ENCODE data around the gene NAV2.

The NAV2 gene

DNA sequence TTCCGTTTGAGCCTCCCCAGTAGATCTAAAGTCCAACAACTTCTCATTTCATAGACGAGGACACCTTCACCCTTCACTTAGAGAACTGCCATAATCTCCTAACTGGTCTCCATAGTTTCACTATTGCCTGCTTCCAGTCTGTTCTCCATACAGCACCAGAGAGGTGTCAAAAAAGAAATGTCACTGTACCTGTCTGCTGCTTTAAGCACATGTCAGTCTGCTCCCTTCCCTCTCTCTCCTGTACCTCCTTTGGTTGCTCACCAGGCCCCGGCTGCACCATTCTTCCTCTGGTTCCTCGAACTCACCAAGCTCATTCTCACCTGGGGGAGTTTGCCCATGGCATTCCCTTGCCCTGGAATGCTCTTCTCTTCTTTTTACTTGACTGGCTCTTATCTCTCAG, 75.8 kb downstream of the NAV2 start:
- no peak for DNase-seq

DNA sequence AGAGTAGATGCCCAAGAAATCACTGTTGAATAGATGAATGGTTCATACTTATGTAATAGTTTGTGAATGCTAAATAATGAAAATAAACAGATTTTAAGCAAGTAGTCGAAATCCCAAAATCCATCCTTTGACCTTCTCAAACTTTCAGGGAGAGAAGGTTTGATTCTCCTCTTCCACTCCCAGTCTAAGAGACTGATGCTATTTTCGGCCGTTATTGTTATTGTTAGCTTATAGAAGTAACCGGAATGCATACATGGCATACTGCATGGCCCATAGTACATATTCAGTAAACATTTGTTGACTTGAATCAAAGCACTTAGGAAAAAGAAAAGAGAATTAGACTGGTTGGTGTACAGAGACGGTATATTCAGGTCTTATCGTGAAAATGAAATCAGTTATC, 76.6 kb downstream of the NAV2 start:
- DNase-seq, result no peak

DNA sequence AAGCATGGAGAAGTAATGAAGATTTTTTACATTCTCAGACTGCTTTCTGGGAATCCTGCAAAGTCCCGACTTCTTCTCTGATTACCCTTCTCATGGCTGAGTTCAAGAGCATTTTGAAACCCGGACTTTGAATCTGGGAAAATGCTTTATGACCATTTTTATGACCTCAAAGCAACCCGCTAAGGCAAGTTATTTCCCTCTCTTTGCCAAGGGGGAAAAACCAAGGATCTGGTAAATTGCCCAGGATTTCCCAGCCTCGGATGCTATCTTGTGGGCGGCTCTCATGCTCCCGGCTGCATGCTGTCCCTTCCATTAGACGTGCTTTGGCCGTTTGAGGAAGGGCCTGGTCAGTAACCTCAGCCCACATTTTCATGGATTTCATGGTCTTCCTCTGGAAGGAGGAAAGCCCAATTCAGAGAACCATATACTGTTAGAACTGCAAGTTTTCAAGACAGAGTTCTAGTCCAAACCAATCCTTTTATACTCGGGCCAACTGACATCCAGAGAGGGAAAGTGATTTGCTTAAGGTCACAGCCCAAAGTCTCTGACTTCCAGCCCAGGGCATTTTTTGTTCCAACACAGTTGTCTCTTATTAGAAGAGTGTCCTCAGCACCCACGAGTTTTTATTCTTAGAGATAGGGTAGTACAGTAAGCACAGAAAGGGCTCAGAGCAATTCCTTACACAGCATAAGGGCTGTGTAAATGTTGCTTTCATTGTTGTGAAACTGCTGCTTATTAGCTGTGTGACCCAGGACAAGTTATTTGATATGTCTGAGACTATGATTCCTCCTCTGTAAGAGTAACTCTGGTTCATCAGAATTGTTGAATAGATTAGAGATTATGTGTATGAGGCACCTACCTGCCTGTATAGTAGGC, 77.4 kb downstream of the NAV2 start:
- DNase-seq, result no peak

DNA sequence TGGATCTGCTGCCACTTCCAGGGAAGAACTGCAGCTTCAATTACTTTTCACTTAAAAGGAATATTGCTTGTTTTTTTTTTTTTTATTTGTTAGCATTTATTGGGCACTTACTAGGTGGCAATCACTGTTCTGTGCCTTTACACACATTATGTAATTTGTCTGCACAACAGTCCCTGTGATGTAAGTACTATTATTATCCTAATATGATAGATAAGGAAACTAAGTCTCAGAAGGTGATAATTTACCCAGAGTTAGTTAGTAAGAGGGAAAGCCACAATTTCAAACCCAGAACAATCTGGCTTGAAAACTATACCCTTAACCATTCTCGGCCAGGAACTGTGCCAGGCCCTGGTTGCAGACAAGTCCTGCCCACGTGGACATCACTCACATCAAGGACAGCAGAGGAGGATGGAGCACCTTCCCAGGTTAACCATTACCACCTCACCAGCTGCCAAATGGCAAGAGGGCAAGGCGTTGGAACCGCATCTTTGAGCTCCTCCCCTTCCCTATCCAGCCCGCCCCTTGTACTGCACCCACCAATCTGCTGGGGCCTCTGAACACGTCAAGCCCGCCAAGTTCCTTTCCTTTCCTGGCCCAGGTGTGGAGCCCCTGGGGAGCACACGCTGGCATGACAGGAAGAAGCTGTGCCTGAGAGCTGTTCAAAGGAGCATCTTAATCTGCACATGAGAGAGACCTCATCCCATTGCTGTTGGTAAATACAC, 78.4 kb downstream of the NAV2 start:
- DNase-seq, result no peak

DNA sequence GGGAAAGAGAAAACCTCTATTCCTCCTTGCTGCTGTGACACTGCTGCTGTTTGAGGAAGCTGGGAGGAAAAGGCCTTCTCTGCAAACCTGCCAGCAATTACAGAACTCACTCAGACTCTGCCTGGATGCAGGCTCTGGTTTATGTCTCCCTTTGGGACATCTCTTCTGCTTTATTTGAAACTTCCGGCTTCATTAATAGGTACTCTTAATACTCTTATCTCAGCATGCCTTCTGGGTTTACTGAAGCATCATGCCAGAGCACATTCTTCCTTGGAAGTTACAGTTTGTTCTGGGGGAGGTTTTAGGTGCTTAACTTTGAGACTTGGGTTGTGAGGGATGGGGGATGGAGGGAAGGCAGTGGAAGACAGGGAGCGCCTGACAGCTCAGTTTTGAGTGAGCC, 79.9 kb downstream of the NAV2 start:
- no peak for DNase-seq

DNA sequence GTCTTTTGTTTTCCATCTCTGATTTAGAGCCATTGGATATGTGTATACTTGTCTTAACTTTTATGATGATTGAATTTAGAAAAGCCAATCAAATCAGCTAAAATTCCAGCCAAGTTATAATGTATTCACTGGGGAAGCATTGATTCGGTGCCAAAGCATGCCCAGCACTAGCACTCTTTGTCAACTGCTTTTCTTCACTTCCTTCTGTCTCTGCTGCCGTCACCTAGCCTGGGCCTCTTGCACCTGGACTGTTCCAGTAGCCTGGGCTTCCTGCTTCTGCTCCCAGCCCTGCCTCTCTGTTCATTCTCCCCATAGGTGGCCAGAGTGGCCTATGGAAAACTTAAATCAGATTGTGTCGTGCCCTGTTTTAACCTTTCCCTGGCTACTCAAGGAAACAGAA, 80.7 kb downstream of the NAV2 start:
- no peak for DNase-seq

DNA sequence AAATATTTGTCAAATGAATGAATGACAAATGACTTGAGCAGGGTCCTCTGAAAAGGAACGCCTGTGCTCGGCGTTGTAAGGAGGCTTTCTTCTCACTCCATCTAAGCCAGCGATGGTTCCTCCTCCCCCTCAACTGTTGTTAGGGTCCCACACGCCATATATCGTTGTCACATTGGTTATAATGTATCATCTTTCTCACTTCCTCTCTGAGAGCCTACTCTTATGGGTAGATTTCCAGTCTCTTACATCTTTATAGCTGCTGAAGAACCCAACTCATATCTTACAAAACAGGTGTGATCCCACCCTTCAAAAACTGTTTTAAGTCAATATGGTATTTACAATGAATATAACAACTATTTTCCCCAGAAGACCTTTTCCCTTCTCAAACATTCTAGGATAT, 81.5 kb downstream of the NAV2 start:
- DNase-seq, result no peak

DNA sequence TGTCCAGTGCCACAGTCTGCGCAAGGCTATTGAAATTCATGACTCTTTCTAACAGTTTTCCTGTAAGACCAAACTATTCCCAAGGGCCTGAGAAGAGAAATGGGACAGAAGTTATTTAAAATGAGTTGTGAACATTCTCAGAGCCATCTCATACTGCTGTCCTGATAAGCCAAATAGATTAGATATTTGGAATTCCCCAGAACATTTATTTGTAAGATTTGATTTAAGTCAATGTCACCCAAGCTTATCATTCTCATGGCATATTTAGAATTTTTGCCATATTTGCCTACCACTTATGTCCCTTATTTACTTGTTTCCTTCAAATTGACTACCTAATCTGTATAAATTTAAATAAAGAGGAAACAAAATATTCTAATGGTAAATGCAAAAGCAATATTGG, 82.4 kb downstream of the NAV2 start:
- DNase-seq, result no peak

DNA sequence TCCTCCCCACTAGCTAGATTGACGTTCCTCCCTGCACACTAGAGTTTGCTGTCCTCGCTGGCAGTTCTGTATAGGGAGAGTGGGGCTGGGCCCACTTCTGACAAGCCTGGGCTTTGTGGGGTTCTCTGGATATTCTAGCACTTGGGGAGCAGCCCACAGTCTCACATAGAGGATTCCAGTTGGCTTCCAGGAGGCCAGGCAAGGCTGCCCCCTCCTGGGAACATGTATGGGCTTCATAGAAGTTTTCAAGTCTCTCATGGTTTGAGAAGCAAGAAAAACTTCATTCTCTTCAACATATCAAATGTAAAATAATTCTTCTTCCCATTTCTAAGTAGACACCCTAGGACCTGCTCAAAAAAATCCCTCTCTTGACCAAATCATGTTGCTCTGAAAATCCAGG, 87.5 kb downstream of the NAV2 start:
- DNase-seq, result no peak

DNA sequence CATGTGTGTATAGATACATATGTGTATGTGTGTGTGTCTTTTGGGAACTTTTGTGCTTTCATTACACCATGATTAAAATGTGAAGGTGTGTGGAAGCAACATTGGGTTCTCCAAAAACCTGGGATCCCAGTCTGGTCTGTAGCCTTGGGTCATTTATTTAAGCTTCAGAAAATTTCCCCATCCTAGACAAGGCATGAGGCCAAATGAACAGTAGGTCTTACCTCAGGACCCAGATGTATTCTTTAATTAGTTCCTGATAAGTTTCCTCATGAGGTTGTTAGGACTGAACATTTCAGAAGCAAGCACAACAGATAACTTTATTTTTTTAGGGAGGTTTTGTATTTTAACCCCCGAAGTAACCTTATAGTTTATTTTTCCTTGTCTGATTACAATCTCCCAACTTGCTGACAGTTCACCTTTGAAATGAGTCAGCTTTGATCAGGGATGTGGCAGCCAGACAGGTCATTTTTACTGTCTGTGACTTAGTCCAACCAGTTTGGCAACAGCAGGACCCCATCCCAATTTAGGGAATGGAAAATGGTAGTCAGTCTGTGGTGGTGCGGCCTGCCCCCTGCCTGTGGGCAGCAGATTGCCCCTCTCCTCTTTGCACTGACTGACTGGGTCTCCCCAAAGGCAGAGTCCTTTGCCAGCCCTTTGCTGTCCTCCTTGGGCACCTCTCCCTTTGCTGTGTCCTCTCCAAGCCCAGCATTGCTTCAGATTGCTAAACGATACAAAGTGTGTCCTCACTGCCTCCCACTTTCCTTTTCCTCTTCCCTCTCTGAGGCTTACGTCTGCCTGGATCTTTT, 88.3 kb downstream of the NAV2 start:
- no peak for DNase-seq

DNA sequence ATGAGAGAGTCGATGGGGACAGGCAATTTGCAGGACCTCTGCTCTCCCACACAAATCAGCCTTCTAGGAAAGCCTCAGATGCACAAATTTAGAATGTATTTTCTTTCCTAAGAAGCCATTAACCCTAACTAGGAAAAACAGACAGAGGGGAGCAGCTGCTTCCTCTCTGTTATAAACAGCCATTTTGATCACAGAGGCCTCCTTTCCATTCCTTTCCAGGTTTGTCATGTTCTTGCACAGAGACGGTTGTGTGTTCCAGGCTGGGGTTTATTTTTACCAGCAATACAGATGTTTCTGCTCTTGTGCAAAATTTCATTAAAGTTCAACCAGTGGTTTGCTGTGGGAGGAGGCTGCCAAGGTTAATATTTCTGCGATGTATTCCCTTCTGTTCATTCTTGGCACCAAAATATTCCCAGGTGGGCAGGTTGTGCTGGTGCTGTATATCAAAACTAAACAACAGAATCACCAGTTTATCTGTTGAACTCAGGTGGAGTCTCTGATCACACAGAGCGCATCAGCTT, 90.2 kb downstream of the NAV2 start:
- DNase-seq, result no peak

DNA sequence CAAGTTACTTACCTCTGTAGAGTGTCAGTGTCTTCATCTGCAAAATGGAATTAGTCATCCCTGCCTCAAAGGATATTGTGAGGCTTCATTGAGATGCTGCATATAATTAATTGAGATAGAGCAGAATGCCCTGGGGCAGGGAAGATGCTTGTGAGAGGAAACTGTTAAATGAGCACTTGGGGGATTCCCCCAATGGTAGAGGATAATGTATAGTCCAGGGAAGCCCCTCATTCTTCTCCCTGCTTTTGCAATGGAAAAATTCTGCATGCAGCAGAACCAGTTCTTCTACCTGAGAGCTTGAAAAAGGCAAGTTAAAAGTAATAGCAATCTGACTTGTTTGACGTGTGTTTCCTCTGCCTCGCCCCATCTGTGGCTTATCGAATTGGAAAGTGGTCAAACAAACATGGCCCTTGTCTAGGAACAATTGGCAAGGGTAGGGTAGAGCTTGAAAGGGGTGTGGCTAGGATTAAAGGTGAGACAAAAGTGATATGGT, 90.9 kb downstream of the NAV2 start:
- no peak for DNase-seq

DNA sequence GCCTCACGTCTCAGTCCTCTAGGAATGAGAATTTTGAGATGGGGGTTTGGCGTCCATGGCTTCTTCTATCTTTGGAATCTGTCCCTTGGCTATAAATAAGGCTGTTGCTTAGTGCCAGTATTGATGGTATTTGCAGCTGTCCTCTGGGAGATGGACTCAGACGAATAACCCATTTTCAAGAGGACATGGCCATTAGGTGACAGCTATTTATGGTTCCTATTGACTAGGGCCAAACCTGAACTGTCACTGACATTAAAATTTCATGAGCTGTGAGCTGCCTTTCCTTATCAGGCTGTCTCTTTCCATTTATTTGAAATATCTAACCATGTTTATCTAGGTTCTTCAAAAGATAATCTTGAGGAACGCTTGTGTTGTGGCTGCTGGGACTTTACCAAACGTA, 92.7 kb downstream of the NAV2 start:
- no peak for DNase-seq

DNA sequence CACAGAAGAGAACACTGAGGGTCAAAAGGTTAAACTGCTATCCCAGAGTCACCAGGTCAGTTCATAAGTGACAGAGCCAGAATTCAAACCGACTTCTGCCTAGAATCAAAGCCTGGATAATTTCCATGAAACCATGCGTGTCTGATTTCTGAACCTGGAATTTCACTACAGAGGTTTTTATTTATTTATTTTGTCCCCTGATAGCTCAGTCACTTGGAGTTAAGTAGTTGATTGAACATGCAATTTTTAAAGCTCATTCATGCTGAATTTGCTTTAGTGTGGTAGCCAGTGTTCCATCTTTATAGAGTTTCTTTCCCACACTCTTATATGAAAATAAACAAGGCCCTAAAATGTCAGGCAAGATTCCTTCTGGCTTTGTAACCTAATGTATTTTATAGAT, 93.2 kb downstream of the NAV2 start:
- DNase-seq, result no peak

DNA sequence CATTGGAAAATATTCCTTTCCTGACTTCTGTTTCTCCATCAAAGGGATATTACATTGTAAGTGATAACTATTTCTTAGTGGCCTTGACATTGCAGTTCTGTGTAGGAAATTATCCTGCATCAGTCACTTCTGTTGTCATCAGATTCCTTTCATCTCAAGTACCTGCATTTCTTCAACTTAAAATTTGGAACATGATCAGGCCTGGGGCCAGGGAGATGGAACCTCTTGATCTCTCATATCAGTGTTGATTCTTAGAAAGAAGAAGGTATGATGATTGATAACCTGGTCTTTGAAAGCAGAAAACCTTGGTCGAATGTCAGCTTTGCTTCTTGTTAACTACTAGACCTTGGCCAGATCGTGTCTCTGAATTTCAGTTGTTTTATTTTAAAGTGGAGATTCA, 93.6 kb downstream of the NAV2 start:
- no peak for DNase-seq

DNA sequence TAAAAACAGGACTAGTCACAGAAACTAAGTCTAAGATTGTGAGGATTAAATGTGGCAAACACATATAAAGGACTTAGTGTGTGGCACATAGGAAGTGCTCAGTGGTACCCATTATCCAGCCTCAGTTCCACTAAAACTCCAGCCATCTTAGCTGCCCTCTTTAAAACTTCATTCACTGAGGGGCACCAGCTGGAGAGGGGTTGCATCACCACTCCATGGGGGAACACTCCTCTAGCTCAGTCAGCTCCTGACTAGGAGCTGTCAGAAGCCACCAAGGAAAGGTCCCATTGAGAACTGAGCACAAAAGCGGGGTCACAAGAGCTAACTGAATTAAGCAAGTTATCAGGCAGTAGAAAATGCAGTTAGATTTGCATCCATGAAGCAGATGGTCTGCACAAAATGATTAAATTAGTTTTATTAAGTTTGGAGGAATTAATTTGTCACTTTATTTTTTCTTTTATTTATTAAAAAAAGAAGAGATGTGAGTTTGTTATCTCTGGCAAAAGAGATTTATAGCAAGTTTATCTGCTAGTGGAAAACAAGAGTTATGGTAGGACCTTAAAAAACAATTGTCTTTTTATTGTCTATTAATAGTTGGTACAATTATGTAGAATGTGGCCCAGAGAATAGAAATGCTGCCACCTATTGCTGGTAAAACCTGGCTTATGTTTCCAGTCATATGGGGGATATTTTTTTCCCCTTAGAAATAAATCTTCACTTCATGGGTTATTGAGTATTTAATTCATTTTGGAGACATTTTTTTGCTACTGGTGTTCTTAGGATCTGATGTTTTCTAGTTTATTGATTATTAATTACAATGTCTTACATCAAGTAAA, 95.7 kb downstream of the NAV2 start:
- DNase-seq, result no peak

DNA sequence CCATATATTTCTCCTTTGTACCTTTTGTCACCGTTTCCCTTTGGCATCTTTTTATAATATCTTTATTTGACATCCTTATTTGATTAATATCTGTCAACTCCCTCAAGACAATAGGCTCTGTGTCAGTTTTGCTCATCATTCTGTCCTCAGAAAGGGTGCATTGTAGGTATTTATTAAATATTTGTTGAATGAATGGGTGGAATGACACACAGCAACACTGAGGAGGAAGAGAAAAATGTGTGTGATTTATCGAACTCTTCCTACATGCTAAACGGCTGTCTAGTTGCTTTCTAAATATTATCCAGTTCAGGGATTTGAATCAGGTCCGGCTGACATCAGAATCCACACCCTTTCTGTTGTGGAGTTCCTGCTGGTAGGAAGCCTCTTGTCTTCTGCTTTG, 98.2 kb downstream of the NAV2 start:
- DNase-seq, result no peak

DNA sequence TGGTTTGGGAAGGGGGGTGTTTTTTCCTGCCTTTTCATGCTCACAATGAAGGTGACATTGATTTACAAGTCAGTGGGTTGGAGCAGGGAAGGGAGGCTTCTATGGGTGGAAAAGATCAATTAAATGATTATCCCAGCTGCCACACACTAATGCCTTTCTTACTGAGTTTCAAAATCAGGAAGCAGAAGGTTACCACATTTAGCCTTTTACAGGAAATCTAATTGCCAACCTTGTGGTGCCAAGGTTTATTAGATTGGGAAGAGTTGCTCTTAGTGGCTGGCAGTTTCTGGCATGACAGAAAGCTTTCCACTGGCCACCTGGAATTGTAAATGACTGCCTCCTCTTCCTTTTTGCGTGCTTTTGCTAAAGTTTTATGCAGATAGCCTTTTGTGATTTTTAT, 98.7 kb downstream of the NAV2 start:
- DNase-seq, result no peak

DNA sequence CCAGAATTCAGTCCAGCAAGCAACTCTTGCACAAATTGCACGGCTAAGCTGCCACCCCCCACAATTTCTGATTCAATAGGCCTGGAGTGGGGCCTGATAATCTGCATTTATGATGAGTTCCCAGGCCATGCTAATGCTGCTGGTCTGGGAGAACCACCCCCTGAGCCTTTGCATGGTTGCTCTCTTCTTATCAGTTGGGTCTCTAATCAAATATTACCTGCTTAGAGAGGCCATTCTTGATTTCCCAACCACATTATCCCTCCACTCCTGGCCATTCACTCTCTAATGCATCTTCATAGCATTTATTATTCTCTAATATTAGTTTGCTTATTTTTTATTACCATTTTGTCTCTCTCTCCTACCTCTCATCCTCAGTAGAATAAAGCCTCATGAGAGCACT, 99.5 kb downstream of the NAV2 start:
- DNase-seq, result no peak

DNA sequence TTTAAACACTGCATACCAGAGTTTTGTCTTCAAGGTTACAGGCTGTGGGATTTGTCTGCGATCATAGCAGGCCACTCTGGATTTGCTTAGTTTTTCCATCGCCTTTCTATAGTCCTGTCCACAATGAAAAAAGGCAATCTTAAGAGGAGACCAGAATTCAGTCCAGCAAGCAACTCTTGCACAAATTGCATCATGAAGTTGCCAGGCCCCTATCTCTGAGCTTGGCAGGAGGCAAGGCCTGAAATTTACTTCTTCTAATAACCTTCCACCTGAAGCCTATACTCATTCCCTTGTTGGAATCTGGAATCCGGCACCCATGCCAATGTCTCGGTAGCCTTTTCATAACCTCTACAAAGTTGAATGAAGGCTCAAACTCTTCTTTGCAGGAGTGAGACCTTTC, 100.1 kb downstream of the NAV2 start:
- no peak for DNase-seq

DNA sequence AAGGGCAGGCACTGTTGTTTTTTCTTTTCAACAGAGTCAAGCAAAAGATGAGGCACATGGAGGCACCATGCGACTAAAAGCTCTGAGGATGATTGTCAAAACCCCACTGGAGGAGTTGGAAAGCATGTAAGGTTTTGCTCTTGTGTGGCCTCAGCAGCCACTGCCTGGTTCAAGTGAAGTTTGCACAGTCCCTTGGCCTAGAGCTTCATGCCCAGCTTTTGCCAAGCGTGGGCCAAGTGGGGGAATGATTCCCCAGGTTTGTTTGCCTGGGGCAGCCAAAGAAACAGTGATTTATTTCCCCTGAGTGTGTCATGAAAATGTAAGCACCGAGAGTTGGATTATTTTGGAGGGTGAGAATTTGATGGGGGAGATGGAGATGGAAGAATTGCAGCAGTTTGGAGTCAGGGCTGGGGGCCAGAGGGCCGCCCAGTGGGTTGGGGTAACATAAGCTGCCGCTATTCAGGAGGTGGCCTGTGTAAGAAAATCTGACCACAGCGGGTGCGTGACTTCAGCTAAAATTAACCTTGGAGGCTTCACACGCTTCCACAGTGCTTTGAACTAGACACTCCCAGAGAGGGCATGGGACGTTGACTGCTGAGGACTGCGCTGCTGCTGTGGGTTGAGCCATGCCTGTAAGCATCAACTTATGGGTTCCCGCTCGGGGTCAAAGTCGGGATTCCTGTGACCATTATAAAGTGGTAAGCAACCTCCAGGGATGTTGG, 100.7 kb downstream of the NAV2 start:
- DNase-seq, result no peak

DNA sequence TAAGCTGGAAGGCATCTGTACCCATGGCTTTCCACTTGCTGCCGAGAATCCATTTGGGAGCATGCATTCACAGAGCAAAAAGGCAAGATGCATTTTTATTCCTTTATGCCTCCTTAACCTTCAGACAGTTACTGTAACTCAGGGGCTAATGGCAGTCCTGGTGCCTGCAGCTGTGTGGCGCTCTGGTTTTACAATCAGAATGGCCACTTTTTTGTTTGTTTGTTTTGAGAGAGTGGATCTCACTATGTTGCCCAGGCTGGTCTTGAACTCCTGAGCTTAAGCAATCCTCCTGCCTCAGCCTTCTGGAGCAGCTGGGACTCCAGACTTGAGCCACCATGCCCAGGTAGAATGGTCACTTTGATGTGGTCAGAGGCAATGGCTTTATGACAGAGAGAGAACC, 101.8 kb downstream of the NAV2 start:
- no peak for DNase-seq
